Stimulated activated CD4-positive, alpha-beta T cell treated with anti-CD3 and anti-CD28 coated beads, Interleukin-1b, Interleukin-23, amount 100 ng/mL, for 24 hours (primary cell): Measurements from ENCODE around the gene DCTD.

Experiments used
- DNase-seq, 4 experiments: peaks; one replicate each; pipeline ENCODE4 v3.0.0-alpha.2; 2020; ENCODE audit warnings: low read depth in 4 of 4, low spot score in 1 of 4

Gene DCTD

DNA sequence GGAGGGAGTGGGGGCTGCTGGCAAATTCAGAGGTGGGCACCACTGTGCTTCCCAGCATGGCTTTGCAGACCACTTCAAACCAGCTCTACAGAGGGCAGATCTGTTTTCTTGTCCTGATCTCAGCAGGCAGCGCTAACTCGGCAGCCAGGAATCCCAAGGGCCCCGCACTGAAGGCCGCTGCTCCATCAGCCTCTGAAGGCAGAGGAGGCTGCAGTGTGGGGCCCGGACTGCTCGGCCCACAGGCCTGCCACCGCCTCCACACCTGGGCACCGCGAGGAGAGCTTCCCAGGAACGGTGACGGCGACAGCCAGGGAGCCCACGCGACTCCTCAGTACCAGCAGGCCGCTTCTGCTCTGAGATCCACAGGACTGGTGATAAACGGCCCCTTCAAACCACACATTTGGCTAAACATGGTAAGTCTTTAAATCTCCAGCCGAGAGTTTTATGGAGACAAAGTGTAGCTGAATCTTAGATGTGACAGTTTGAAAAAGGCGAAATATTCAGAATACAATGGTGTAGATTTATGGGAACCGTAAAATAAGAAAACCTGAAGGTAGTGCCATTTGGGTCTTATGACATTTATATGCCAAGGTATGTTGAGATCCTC is 23.6 kb downstream of the DCTD start:
- no peak for DNase-seq

GRCh38 chr4:182893047-182893446 is 24.1 kb downstream of the DCTD start:
- DNase-seq: no peak

GRCh38 chr4:182890202-182890601 is 27.0 kb downstream of the DCTD start:
- no peak for DNase-seq

DNA sequence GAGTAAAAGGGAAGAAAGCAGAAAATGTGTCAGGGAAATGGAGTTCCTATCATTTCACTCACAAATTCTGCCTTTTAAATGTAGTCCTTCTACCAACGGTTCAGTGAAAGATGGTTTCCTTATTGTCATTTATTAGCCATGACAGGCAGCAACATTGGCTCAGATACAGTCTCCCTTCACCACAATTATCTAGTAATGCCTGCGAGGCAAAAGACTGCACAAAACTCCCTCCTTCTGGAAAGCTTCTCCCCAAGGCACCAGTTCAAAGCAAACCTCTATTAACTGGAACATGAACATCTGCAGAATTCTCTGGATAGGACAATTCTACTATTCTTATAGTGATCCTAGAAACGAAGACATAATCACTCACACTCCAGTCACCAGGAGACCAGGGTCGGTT is 28.3 kb downstream of the DCTD start:
- no peak for DNase-seq

- DNase-seq: no peak
Measured at GRCh38 chr4:182886768-182887167, 30.4 kb downstream of the DCTD start.

DNA sequence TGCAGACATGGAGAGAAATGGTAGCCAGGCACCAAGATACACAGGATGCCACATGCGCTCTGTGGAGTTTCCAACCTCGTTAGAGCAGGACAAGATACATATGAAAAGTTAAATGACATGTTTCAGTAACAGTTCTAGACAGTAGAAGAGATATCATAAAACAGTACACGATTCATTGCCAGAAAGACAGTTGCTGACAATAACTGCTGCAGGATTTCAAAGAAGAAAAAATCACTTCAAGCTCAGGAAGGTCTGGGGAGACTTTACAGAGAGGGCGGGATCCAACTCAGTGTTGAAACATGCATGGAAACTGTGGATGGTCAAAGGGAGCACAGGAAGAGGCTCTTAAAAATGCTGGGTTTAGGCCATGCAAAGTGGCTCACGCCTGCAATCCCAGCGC is 31.0 kb downstream of the DCTD start:
- DNase-seq: no peak

DNA sequence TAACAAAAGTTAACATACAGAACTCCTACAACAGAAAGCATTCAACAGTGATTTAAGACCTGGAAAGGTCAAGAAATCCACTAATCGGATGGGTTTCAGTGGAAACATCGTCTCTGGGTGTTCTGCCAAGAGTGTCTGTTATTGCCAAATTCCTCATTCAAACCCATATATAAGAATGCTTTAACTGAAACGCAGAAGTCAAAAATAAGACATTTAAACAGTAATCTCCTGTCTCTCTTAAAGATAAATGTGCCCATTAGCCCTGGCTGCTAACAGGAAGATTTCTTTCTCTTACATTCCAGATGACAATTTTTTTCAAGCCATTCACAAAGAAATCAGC is 31.5 kb downstream of the DCTD start:
- no peak for DNase-seq

GRCh38 chr4:182885022-182885737 is 32.0 kb downstream of the DCTD start:
- DNase-seq: no peak

DNA sequence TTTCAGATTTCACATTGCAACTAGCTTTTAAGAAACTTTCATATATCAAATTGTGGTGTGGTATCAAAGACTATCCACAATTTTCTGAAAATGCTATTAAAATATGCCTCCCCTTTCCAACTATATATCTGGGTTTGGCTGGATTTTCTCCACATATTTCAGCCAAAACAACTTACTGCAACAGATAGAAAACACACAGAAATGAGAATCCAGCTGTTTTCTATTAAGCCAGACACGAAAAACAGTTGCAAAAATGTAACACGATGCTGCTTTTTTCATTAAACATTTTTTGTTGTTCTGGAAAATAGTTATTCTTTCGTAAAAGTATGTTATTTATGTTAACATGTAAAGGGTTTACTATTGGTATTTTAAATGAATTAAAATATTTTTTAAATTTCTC is 33.1 kb downstream of the DCTD start:
- no peak for DNase-seq

- DNase-seq: no peak
Measured at GRCh38 chr4:182883351-182883750, 33.8 kb downstream of the DCTD start.

- DNase-seq: no peak
Measured at GRCh38 chr4:182881914-182882313, 35.3 kb downstream of the DCTD start.

- no peak for DNase-seq
Measured at GRCh38 chr4:182880387-182881356, 36.5 kb downstream of the DCTD start.

DNA sequence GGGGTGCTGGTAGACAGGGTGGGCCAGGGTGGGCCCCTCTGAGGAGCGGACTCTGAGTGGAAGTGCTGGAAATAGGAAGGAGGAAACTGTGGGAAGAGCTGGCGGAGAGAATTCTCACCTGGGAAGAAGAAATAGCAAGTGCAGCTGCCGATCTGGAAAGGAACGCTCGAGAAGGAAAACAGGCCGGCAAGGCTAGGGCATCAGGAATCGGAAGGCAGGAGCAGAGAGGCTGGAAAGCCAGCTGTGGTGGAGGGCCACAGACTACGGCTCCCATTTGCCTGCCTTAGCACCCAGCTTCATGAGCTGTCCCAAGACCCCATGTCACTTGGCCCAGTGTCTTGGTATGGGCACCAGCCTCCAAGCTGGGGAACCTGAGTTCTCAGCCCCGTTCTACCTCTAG is 37.3 kb downstream of the DCTD start:
- no peak for DNase-seq

GRCh38 chr4:182878633-182879495 is 38.3 kb downstream of the DCTD start:
- no peak for DNase-seq

GRCh38 chr4:182877326-182877883 is 39.8 kb downstream of the DCTD start:
- no peak for DNase-seq

GRCh38 chr4:182876427-182876826 is 40.8 kb downstream of the DCTD start:
- DNase-seq: no peak

DNA sequence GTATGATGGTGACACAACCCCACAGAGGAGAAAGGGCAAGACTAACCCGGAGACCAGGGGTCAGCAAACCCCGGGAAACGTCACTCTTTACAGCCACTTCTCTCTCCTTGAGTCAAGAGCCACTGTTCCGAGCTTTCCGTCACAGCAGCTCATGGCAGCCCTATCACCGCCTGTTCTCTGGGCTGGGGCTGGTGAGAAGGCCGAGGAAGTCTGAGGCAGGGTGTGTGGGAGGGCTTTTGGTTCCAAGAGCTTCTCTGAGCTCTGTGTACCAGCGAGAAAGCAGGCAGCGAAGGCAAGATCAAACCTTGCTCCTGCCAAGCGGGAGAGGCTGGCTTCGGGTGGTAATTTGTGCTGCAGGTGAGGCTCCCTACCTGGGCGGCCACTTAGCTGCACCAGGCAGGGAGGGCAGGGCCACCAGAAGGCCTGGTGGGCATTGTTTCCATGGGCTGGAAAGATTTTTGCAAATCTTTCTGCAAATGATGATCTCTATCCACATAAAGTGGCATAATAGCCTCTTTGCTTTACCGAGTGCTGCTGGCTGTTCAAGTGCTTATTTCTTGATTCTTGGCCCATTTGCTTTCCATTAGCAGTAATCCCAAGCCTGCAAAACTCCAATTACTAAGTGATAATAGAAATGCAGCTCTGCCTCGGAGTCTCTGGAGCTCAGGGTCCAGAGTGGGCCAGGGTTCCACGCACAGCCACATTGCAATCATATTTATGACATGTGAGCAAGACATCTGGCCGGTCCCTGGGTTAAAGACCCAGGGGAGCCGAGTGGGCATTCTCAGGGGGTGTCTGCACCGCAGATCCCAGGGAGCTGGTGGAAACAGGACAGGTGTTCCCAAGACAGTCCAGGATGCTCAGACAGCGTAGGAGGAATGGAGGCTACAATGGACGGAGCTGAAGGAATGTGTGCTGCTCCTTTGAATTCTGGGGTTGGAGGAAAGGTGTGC is 41.5 kb downstream of the DCTD start:
- DNase-seq: no peak

DNA sequence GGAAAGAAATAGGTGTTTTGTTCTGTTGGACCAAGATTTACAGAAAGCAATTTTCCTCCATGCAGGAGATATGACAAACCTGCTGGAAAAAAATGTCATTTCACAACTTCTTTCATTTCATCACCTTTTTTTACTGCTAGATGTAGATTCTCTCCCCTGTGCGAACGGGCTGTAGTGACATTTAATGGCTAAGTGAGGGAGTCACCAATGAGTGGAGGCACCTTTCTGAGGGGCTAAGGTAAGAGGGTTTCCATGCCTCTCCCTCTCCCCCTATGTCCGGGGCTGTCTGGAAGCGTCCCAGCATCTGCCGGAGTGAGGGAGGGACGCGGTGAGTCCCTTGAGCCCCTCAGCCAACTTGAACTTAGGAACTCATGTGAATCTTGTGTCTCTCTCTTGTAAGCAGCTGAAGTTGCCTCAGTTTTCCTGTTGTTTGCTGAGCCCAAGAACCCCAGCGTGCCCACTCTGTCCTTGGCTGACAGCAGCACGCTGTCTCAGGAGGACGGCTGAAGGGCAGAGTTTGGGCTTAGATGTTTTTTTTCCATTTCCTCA is 42.3 kb downstream of the DCTD start:
- DNase-seq: no peak

DNA sequence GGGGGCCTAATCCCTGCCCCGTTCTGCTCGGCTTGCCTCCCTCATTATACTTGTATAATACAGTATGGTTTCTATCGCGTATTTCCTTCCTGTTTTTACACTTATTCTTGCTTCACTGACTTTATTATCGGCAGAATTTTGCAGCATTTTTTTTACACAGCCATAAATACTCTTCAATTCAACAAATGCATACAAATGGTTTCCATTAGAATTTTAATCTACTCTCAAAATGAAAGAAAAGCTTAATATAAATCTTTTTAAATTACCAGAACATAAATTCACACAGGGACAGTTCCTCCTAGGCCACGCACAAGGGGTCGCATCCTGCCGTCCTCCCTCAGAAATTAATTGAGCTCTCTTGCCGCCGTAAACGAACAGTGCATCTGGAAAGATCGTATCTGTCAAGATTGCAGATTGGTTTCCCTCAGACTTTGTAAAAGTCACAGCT is 42.9 kb downstream of the DCTD start:
- no peak for DNase-seq
